Pancreas (tissue), 10 donors: ENCODE data around the gene SLC38A1. TPM values are rescaled to one million over a fixed set of nuclear protein-coding genes. Genes with fewer than 3 reads are reported as not detected.

Experiments used
- ATAC-seq, 4 donors: fragments of 200-7000 bp; cut with Tn5 transposase; one replicate each; pipeline versions ENCODE4 v1.8.0 to v1.9.1; 2020; ENCODE audit warnings: mild to moderate bottlenecking in 4 of 4, moderate library complexity in 4 of 4
- DNase-seq, 6 donors: peaks; one replicate each; pipeline ENCODE4 v3.0.0-alpha.2; 2020
- FAIRE-seq: peaks from 2 replicates; lab custom pipeline; 2012; peaks lifted over from hg19 to GRCh38; lab: Jason Lieb, UNC
- H3K27ac ChIP-seq, 4 donors: fragments of 200-600 bp; sonication (generic); 1 replicate in 3 of 4; 2 replicates in 1 of 4; pipeline versions ENCODE4 v1.5.0 to v1.8.0; 2020
- H3K27me3 ChIP-seq, 4 donors: fragments of 200-600 bp; one replicate each; pipeline ENCODE4 v1.8.0; 2021
- H3K36me3 ChIP-seq, 3 donors: fragments of 200-600 bp; sonication (generic) in 1 of 3; one replicate each; pipeline versions ENCODE4 v1.5.0 to v1.8.0; 2020 to 2021
- H3K4me1 ChIP-seq, 3 donors: fragments of 200-600 bp; one replicate each; pipeline ENCODE4 v1.8.0; 2021
- H3K4me3 ChIP-seq, 4 donors: fragments of 200-600 bp; sonication (generic) in 2 of 4; one replicate each; pipeline versions ENCODE4 v1.5.0 to v1.8.0; 2020 to 2021
- H3K9me3 ChIP-seq, 4 donors: fragments of 200-600 bp; one replicate each; pipeline ENCODE4 v1.8.0; 2021
- WGBS, 2 donors: extraction: QIAGEN DNeasy Blood & Tissue Kit; methylation state at CpG; one replicate each; pipeline ENCODE4 v1.1.7; 2013; 5-methylcytosine and 5-hydroxymethylcytosine counted together
- intact Hi-C, 3 donors: fragments of 100-400 bp; cut with DNase I; formaldehyde crosslinking; loops; one replicate each; pipeline versions ENCODE4 v1.11.1 to v1.14.2; 2022
- polyA plus RNA-seq, 2 donors: library from polyadenylated mRNA; stranded (reverse); fragments of 200-250 nt; gene quantifications; one replicate each; pipeline ENCODE4 v1.2.3, GENCODE V29; 2013
- total RNA-seq, 6 donors: library from RNA; stranded (reverse); fragmentation: NEBNext Ultra II Directional in 4 of 6; extraction: Animal tissue kit (Norgen Biotek cat#: 25700) in 4 of 6; gene quantifications; one replicate each; pipeline versions ENCODE4 v1.2.1 to v1.2.4, GENCODE V29; 2021 to 2023
- TF ChIP-seq, protein P1 (sequence below), 4 donors: fragments of 200-600 bp; sonication (generic) in 3 of 4; IDR thresholded peaks; one replicate each; pipeline versions ENCODE4 v1.5.0 to v1.8.0; 2021; ENCODE audit warnings: antibody characterized with exemption in 4 of 4
- donor health status: healthy with polysubstance abuse.
- donor health status: DM: no; HTN: no; CAD: no; lungs with moderate emphysema.
- donor health status: DM: no; HTN: no; CAD: no.
- donor health status: control.
- donor health status: control.
- donor health status: Bipolar disorder and iron deficiency.
- donor health status: DM: yes; HTN: yes; CAD: no.
- donor health status: DM: no; HTN: no; CAD: no.
- donor health status: DM: no; HTN: no; CAD: no.
- donor health status: DM: yes; HTN: yes; CAD: no.

Gene SLC38A1
- total and polyA plus RNA-seq, 8 donors, result 5.7 to 78.8 (median 24.3) TPM

DNA sequence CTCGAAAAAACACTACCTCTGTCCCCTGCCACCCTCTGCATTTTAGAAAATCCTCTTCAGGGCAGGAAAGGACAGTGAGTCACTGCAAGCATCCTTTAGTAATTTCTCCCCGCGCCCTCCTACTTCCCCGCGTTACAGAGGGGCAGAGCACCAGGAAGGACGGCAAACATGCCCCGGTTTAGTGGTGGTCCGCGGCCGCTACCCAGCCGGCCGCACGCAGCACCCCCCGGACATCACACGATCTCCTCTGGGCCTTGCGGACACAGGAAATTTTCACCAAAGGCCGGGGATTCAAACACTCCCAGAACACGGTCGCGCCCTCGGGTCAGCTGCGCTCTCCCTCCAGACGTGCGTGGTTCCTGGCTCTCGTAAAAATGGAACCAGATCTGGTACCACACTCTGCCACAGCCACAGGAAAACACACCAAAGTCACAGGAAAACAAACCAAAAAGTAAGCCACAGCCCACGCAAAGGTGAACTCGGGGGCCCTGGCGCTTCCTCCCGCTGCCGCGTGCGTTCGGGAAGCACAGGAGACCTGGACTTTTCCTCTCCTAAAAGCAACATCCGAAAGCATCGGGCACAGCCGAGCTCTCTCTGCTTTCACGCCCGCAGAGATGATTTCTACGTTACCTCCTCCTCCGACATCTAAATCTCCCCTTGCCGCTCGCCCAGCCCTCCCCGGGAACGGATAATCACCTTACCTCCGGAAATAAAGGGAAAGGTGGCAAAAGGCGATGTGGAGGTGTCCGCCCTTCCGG is 839 bp downstream of the SLC38A1 start:
- Histone ChIP-seq H3K27me3 (no peaks in the 10 kb centered on the region), H3K36me3 (no peaks in the 10 kb centered on the region), H3K4me1 (peaks cover 0 to 8% (median 5%) of the 10 kb centered on the region in 3 donors), H3K9me3 (no peaks in the 10 kb centered on the region), H3K4me3 (peak overlapping the region; percentile 52 to 85 (median 65)), H3K27ac (peak overlapping the region; percentile 80 to 86 (median 85))
- ATAC-seq (peak; percentile 18 to 35 (median 26)), FAIRE-seq (no peak), DNase-seq (peak in 5 of 6 donors; percentile 4 to 60 (median 32))
- intact Hi-C loops, result no loop called here
- TF ChIP-seq, protein P1, sequence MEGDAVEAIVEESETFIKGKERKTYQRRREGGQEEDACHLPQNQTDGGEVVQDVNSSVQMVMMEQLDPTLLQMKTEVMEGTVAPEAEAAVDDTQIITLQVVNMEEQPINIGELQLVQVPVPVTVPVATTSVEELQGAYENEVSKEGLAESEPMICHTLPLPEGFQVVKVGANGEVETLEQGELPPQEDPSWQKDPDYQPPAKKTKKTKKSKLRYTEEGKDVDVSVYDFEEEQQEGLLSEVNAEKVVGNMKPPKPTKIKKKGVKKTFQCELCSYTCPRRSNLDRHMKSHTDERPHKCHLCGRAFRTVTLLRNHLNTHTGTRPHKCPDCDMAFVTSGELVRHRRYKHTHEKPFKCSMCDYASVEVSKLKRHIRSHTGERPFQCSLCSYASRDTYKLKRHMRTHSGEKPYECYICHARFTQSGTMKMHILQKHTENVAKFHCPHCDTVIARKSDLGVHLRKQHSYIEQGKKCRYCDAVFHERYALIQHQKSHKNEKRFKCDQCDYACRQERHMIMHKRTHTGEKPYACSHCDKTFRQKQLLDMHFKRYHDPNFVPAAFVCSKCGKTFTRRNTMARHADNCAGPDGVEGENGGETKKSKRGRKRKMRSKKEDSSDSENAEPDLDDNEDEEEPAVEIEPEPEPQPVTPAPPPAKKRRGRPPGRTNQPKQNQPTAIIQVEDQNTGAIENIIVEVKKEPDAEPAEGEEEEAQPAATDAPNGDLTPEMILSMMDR (IDR thresholded peaks at IDR 0.05), result no peak
- 0% methylated on average over 48 of the region's 48 CpGs for WGBS, 2 donors

DNA sequence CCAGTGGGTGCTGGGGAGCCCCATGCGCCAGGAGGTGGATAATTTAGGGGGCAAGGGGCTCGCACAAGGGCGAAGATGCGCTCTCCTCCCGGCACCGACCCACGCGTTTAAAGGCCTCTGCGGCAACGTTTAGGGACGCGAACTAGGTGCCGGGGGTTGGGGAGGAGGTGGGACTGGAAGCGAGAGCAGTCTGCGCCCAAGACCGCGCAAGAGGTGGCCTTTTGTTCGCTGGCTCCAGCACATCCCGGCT is 1.3 kb downstream of the SLC38A1 start:
- Histone ChIP-seq H3K27ac (peak overlapping the region; percentile 80 to 86 (median 85)), H3K4me1 (peaks cover 0 to 10% (median 8%) of the 10 kb centered on the region in 3 donors), H3K27me3 (no peaks in the 10 kb centered on the region), H3K9me3 (no peaks in the 10 kb centered on the region), H3K4me3 (peak overlapping the region; percentile 52 to 85 (median 65)), H3K36me3 (no peaks in the 10 kb centered on the region)
- intact Hi-C loops, result no loop called here
- FAIRE-seq (no peak), ATAC-seq (peak; percentile 10 to 25 (median 21)), DNase-seq (peak in 1 of 6 donors; percentile 30)
- WGBS, 2 donors, result 4% methylated on average over 19 of the region's 19 CpGs
- TF ChIP-seq, protein P1 (IDR thresholded peaks at IDR 0.05), result no peak

DNA sequence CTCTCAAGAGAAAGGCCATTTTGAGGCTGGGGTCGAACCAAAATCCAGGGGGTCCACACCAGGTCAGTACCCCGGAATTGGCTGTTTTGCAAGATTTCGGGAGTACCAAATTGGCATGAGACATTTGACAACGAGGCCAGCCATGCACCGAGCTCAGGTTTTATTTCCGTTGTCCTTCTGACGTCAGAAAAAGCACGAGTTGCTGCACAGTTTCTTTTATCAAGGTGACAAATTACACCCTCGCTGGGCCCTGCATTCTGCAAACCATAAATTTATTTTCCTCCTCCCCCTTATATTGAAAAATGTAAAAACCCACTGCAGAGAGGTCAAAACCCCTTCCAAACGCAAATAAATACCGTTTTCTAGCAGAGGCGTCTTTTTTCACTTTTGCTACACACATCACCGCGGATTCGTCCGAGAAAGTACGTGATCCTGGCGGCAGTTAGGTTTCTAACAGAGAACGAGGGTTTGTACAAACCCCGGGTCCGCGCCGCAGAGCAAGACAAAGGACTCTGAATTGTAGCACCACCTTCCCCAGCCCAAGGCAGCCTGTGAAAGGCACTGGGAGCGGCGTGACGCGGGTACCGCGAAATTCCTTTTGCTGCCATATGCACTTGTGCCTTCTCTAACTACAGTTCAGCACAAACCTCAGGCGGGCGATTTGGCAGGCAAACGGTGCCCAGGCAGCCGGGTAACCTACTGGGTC is 1.8 kb downstream of the SLC38A1 start:
- ATAC-seq (peak; percentile 28 to 50 (median 49)), FAIRE-seq (no peak), DNase-seq (peak; percentile 47 to 81 (median 64))
- Histone ChIP-seq H3K9me3 (no peaks in the 10 kb centered on the region), H3K4me1 (peaks cover 0 to 12% (median 8%) of the 10 kb centered on the region in 3 donors), H3K27me3 (no peaks in the 10 kb centered on the region), H3K27ac (peak overlapping the region; percentile 80 to 86 (median 85)), H3K36me3 (no peaks in the 10 kb centered on the region), H3K4me3 (peak overlapping the region; percentile 52 to 85 (median 65))
- TF ChIP-seq, protein P1 (IDR thresholded peaks at IDR 0.05), result no peak
- 3 to 4% methylated on average over 33 of the region's 33 CpGs for WGBS, 2 donors
- intact Hi-C loops, result no loop called here

DNA sequence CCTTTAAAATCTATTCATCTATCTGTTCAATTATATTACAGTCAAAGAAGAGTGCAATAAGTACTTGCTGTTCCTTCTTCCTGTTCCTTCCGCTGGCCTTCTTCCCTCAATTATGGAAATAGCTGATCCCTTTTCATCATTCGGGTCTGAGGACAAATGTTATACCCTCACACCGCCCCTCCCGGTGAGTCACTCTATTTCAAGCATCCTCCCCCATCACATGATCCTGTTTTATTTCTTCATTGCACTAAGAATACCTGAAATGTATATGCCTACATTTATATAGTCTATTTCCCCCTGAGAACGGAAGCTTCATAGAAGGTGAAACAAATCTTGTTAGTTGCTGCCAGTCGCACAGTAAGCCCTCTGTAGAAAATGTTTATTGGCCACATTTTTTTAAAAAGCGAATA is 2.5 kb downstream of the SLC38A1 start:
- DNase-seq, result no peak
- intact Hi-C loops, result no loop called here
- peaks cover 0 to 12% (median 8%) of the 10 kb centered on the region in 3 donors for H3K4me1 ChIP-seq
- TF ChIP-seq, protein P1 (IDR thresholded peaks at IDR 0.05), result no peak
- no peaks in the 10 kb centered on the region for H3K27me3 ChIP-seq
- WGBS, 2 donors, result 69 to 74% methylated on average over 7 of the region's 7 CpGs
- H3K9me3 ChIP-seq, result no peaks in the 10 kb centered on the region
- H3K36me3 ChIP-seq, result no peaks in the 10 kb centered on the region
- no peak for ATAC-seq
- H3K27ac ChIP-seq, result peak overlapping the region in 1 of 4 donors; percentile 86
- peak overlapping the region in 3 of 4 donors; percentile 52 to 85 (median 69) for H3K4me3 ChIP-seq
- FAIRE-seq, result no peak
